ENCODE data around the gene ZNF345. TPM values are rescaled to one million over a fixed set of nuclear protein-coding genes. Genes with fewer than 3 reads are reported as not detected.

The ZNF345 gene
- total RNA-seq, result 3.1 TPM
- long read RNA-seq, partial matches to known transcripts, result 3 of 7 reads
- long read RNA-seq, other reads (novel, unspliced or antisense), result 2 of 7 reads

- peak; percentile 92 for DNase-seq (ENCODE audit: low spot score)
Observed at GRCh38 chr19:36850559-36851442, at the start of gene ZNF345. ZNF345 (plus strand) TSS chr19:36850876; CDS start chr19:36876831, 25,955 bp downstream.

- no peak for DNase-seq (ENCODE audit: low spot score)
Observed at GRCh38 chr19:36805364-36805763, 45.3 kb upstream of the ZNF345 start.

DNA sequence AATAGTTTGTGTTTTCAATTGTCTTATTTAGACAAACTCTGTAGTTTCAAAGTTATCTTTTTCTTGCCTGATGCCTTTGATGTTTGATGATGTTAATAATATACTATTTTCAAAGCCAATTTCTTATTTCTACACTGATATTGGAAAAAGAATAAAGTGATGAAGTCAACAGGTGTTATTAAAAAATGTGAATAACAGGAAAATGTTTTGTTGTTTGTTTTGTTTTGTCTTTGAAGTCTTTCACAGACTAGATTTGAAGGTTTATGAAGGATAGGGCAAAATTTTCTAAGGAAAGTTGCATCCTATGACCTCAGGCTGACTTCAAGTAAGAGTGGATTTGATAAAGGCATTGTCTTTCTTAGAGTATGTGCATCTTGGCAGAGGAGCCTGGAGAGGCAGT lies 43.6 kb upstream of the ZNF345 start:
- DNase-seq (ENCODE audit: low spot score), result no peak

GRCh38 chr19:36819130-36819630 lies 31.5 kb upstream of the ZNF345 start:
- DNase-seq (ENCODE audit: low spot score), result no peak

DNA sequence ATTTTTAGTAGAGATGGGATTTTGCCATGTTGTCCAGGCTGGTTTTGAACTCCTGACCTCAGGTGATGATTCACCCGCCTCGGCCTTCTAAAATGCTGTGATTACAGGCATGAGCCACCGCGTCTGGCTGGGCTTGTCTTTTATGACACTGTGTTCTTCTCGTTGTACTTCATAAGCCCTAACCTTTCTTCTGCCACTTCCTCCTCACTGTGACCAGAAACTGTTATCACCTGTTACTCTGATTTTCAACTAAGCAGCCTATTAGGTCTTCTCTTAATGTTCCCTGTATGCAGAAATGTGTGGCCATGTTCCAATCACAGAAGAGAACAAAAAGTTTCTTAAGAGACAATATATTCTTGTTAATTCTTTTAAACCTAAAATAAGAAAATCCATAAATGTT lies 28.9 kb upstream of the ZNF345 start:
- DNase-seq (ENCODE audit: low spot score), result no peak

GRCh38 chr19:36833430-36833829 lies 17.2 kb upstream of the ZNF345 start:
- no peak for DNase-seq (ENCODE audit: low spot score)

DNA sequence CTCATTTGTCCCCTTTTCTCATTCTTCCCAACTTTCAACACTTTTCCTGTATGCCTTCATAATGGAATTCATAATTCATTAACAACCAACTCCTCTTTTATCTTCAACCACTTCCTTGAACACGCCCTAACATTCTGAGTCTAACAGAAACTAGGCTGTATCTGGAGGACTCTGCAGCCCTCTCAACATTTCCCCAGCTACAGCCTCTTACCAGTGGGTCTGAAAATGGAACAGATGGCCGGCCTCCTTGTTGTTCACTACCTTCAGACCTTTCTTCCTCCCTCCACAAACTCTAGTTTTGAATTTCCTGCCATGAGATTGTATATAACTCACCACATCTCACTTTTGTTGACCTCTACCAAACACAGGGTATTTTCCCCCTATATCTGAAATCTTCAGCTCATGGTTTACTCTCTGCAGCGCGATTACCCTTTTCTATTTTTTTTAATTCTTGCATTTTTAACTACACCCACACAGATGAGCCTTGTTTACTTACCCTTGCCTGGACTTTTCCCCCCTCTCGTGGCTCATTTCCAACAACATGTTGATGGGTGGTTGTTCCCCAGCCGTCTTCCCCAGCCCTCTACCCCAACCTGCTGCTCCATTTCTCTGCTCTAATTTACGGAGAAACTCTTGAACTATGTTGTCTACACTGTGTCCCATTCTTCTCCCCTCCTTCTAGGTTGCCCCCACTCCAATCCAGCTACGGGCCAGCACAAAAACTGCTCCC lies 13.3 kb upstream of the ZNF345 start:
- no peak for DNase-seq (ENCODE audit: low spot score)

DNA sequence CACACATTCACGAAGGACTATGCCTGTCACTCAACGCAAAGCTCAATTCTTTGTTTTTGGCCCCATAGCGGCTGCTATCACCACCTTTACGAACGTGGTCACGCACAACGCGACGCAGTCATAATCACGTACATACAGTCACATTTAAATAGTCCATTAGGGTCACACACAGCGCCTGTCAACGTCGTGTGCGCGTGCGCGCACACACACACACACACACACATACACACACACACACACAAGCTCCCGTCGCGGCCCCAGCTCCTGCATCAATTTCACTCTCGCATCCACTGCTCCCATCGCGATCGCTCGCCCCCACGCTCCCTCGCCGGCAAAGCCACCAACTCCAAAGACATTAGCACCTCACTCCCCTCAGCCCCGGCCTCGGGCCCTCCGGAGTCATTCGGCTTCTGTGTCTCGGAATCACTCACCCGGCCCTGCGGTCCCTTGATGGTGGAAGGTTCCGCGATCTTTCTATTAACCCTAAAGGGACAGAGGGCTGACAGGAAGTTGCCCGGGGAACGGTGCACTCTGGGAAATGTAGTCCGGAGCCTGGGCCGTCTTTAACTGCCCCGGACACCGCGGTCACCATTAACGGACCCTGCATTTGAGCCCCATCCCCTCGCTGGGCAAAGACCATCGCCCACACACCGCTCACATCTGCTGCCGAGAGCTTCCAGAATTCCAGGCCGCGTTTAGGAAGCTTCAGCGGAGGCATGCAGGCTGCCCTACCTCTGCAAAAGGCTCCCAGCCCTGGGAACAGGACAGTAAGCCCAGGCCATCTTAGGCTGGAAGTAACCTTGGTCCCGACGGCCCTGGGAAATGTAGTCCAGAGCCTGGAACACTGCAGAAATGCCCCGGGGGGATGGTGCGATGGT lies 12.5 kb upstream of the ZNF345 start, which contains the start of gene ZNF790:
Gene ZNF790 (minus strand): TSS at position 482 of the 878 bp plus-strand sequence. CDS start 12,768 bp downstream, outside the sequence.
- peak; percentile 92 for DNase-seq (ENCODE audit: low spot score)

GRCh38 chr19:36838784-36839324 lies 11.8 kb upstream of the ZNF345 start:
- DNase-seq (ENCODE audit: low spot score), result no peak

DNA sequence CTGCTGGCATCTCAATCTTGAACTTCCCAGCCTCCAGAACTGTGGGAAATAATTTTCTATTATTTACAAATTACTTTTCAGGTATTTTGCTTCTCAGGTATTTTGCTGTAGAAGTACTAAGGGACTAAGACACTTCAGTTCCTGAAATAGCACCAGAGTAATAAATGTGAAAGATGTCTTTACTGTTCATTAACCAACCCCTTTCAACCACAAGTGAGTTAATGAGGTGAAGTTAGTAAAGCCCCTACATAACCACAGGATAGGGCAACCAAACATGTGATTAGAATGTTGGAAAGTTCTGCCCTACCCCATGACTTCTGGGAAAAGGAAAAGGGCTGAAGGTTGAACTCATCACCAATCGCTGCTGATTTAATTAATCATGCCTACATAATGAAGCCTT lies 2.7 kb upstream of the ZNF345 start:
- DNase-seq (ENCODE audit: low spot score), result no peak

- DNase-seq (ENCODE audit: low spot score), result peak; percentile 95
Observed at GRCh38 chr19:36849701-36850558, 746 bp upstream of the ZNF345 start.

DNA sequence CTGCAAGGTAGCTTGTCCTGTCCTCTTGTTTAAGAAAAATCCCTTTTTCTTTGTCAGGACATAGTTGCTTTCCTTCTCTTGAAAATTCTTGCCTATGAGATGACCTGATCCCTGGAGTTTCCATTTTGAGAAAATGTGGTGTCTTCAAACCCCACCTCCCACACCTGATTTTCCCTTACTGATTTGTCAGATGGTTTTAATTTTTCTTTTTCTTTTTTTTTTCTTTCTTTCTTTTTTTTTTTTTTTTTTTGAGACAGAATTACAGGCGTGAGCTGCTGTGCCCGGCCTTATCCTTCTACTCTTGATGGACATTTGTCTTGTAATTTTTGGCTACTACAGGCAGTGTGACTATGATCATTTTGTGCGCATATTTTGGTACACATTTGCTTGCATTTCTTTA lies 1.2 kb downstream of the ZNF345 start:
- DNase-seq (ENCODE audit: low spot score), result no peak

GRCh38 chr19:36876993-36877938 lies 26.6 kb downstream of the ZNF345 start:
- DNase-seq (ENCODE audit: low spot score), result no peak

GRCh38 chr19:36891768-36892357 lies 41.2 kb downstream of the ZNF345 start:
- DNase-seq (ENCODE audit: low spot score), result no peak

- no peak for DNase-seq (ENCODE audit: low spot score)
Observed at GRCh38 chr19:36894849-36895383, 44.2 kb downstream of the ZNF345 start.

DNA sequence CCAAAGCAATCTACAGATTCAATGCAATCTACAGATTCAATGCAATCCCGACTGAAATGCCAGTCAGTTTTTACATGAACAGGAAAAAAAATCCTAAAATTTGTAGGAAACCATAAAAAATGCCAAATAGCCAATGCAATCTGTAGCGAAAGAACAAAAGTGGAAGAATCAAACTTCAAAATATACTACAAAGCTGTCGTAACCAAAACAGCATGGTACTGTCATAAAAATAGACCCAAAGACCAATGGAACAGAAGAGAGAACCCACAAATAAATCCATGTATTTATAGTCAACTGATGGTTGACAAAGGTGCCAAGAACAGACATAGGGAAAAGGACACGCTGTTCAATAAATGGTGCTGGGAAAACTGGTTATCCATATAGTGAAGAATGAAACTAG lies 47.7 kb downstream of the ZNF345 start:
- no peak for DNase-seq (ENCODE audit: low spot score)

DNA sequence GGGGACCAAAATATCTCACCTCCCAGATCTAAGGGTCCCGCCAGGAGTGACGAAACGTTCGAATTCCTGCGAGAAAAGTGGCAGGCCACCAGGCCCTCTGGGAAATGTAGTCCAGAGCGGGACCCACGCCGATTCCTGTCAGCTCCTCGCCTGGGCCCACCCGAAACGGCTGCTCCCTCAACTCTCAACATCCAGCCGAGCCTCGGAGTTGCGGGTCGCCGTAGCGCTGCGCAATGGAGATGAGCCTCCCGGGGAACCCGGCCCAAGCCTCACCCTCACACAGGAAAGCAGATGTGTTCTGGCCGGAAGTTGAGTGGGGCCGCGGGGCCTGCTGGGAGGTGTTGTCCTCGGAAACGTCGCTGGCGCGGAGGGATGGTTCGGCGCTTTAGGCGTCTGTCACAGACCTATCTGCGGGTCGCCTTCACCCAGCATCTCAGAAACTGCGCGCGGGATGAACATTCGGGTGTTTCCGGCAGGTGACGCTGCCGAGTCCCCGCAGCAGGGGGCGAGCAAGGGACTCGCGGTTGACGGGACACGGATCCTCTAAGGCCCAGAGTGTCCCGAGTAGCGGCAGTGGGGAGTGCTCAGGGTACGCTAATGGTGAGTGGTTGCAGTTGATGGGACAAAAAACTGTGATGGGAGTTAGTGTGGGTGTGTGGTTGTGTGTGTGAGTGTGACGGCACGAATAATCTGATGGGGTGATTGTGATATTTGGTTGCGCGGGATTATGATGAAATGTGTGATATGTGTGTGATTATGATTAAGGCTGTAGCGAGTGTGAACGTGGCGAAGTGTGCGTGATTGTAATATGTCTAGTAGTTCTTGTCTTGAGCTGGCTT lies 65.5 kb downstream of the ZNF345 start, which contains the start of the genes ZNF568 and ZNF829:
Gene ZNF568 (plus strand): TSS at position 341 of the 839 bp plus-strand sequence. CDS start 6,439 bp downstream, outside the sequence.
Gene ZNF829 (minus strand): TSS at position 300 of the 839 bp plus-strand sequence. CDS start 1,124 bp downstream, outside the sequence.
- peak; percentile 95 for DNase-seq (ENCODE audit: low spot score)
